Islet of Langerhans (tissue), 1 donor: ENCODE results near the gene PTOV1.

ENCODE experiments used
- FAIRE-seq: peaks from one replicate; lab custom pipeline; 2011; peaks lifted over from hg19 to GRCh38; lab: Jason Lieb, UNC

Gene PTOV1

GRCh38 chr19:49844138-49845095 lies 6.5 kb upstream of the PTOV1 start:
- FAIRE-seq, result no peak

GRCh38 chr19:49845414-49845813 lies 5.5 kb upstream of the PTOV1 start:
- FAIRE-seq, result no peak

- no peak for FAIRE-seq
Measured at GRCh38 chr19:49846408-49846807, 4.6 kb upstream of the PTOV1 start.

GRCh38 chr19:49847731-49848696 lies 2.9 kb upstream of the PTOV1 start:
- no peak for FAIRE-seq

- FAIRE-seq, result no peak
Measured at GRCh38 chr19:49848938-49849337, 2.0 kb upstream of the PTOV1 start.

- FAIRE-seq, result no peak
Measured at GRCh38 chr19:49849433-49850220, 1.3 kb upstream of the PTOV1 start.

GRCh38 chr19:49850221-49850486 lies 805 bp upstream of the PTOV1 start:
- no peak for FAIRE-seq

GRCh38 chr19:49851456-49852259 lies 699 bp downstream of the PTOV1 start:
- no peak for FAIRE-seq

GRCh38 chr19:49852631-49853126 lies 1.7 kb downstream of the PTOV1 start:
- FAIRE-seq, result no peak

GRCh38 chr19:49853852-49854377 lies 3.0 kb downstream of the PTOV1 start:
- FAIRE-seq, result no peak

- FAIRE-seq, result no peak
Measured at GRCh38 chr19:49854378-49855263, 3.7 kb downstream of the PTOV1 start.

GRCh38 chr19:49855277-49855675 lies 4.3 kb downstream of the PTOV1 start:
- no peak for FAIRE-seq

GRCh38 chr19:49855676-49856573 lies 5.0 kb downstream of the PTOV1 start:
- FAIRE-seq, result no peak

GRCh38 chr19:49856574-49857021 lies 5.6 kb downstream of the PTOV1 start:
- no peak for FAIRE-seq

GRCh38 chr19:49857061-49857837 lies 6.3 kb downstream of the PTOV1 start:
- no peak for FAIRE-seq

- no peak for FAIRE-seq
Measured at GRCh38 chr19:49857838-49858087, 6.8 kb downstream of the PTOV1 start.

- FAIRE-seq, result no peak
Measured at GRCh38 chr19:49858088-49858985, 7.4 kb downstream of the PTOV1 start.
